Measurements from ENCODE around the gene OR5V1.

- TF ChIP-seq CTCF (IDR thresholded peaks at IDR 0.05) (no peak), POLR2A (IDR thresholded peaks at IDR 0.05) (no peak)
Observed at GRCh38 chr6:29388533-29388932, 19.9 kb upstream of the OR5V1 start.
